ENCODE results near the gene MAJIN.

GRCh38 chr11:64908766-64909165 is 63.1 kb downstream of the MAJIN start:
- TF ChIP-seq CTCF (IDR thresholded peaks at IDR 0.05) (no peak), POLR2A (IDR thresholded peaks at IDR 0.05) (no peak)

Measured in heart left ventricle (tissue), 13 donors.